ENCODE data around the gene SPIRE2.

DNA sequence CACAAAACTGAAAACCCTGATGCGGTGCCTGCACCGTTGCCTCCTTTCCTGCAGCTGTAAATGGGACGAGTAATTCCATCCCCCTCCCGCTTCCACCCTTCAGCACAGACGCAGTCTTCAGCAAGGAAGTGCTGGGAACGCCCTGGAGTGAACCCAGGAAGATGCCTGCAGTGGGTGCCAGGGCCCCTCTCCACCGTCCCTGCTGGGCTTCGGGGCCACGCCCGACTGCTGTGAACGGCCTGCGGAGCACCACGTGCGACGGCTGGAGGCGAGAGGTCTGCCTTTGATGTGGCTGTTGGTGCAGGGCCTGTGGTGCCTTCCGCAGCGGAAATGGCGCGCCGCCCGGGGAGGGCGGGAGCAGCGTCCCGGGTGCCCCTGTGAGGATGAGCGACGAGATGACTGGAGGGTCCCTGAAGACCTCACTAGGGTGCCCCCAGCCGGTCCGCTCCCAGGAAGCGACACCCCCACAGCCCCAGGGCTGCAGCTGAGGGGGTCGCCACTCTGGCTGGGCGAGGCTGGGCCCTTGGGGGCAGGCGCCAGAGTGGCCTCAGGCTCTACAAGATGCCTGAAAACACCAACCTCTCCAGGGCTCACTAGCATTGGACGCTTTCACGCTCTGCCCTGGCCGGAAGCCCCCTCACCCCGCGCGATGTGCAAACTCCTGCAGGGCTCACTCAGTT, 89.6 kb downstream of the SPIRE2 start:
- no peak for TF ChIP-seq POLR2A (IDR thresholded peaks at IDR 0.05; ENCODE audit: low read length)
- TF ChIP-seq GATA1 (IDR thresholded peaks at IDR 0.05; ENCODE audit: low read depth, low read length), result no peak
